CD4-positive, alpha-beta T cell treated with Interleukin-21 for 1 hour (primary cell): ENCODE data around the gene SCART1.
"Not testable (repeated sequence)": the region's sequence is repeated elsewhere in the genome, so short reads cannot be mapped to it uniquely, and the experiment has no call there.

Source experiments
- DNase-seq: peaks from one replicate; pipeline ENCODE4 v3.0.0-alpha.2; 2020

SCART1 gene

DNA sequence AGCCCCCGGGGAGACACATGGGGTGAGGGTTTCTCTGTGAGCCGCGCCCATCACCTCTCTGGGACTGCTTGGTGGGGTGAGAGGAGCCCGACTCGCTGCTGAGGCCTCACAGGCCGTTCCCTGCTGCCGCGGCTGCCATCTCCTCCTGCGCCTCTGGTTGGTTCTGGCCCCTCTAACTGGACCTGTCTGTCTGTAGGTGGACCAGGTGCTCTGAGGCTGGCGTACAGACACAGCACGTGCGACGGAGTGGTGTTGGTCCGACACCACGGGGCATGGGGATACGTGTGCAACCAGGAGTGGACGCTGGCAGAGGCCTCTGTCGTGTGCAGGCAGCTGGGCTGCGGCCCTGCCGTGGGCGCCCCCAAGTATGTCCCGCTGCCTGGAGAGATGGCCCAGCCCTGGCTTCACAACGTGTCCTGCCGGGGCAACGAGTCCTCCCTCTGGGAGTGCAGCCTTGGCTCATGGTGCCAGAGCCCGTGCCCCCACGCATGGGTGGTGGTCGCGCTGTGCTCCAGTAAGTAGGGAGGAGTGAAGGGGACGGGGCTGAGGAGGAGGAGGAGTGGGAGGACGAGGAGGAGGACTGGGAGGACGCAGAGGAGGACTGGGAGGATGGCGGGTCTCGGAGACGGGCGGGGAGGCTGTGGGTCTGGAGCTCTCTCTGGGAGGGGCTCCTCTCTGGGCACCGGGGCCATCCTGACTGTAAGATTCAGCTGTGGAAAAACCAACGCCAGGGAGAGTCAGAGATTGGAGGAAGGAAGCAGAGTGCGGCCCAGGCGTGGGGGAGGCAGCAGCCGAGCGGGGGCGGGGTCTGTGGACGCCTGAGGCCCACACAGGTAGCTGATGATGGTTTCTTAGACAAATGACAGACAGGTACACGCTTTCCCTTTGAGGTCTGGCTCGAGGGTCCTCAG, 2.6 kb downstream of the SCART1 start:
- no peak for DNase-seq

DNA sequence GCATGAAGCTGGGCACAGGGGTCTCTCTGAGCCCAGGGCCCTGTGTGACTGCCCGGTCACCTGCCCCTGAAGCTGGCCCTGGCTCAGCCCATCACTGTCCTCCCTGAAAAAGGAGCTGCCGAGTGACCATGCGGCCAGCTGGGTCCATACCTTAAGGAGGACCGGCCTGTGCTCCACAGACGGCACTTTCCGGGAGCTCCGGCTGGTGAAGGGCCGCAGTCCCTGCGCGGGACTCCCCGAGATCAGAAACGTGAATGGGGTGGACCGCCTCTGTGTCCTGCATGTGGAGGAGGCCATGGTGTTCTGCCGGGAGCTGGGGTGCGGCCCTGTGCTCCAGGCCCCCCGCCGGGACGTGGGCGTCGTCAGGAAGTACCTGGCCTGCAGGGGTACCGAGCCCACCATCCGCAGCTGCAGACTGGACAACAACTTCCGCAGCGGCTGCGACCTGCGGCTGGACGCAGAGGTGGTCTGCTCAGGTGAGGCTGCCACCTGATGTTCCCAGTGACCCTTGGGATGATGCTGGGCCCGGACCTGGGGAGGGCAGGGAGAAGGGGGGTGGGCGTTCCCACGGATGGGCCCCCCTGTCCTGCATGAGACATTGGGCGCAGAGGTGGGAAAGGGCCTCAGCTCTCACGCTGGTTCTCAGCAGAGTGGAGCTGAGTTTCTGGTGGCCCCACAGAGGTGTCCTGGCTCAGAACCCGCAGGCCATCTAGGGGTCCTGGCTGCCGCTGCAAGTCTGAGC, 3.5 kb downstream of the SCART1 start:
- DNase-seq: no peak

DNA sequence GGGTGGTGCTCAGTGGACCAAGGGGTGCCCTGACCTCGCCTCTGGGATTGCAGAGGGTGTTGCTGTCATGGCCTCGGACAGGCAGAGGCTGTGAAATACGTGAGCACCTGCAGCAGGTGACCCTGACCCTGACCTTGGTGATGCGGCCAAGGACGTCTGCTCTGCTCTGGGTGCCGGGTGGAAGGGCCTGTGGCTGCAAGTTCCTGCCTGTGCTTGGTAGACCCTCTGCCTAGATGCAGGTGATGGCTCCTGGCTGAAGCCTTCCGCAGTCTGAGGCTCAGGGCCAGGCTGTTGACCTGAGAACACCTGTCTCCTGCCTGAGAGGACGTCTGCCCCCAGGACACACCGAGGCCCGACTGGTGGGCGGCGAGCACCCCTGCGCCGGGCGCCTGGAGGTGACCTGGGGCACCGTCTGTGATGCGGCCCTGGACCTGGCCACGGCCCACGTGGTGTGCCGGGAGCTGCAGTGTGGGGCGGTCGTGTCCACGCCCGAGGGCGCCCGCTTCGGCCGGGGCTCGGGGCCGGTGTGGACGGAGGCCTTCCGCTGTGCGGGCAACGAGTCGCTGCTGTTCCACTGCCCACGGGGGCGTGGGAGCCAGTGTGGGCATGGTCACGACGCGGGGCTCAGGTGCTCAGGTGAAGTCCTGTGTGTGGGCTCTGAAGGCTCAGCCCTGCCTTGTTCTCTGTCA, 4.4 kb downstream of the SCART1 start:
- DNase-seq: no peak

DNA sequence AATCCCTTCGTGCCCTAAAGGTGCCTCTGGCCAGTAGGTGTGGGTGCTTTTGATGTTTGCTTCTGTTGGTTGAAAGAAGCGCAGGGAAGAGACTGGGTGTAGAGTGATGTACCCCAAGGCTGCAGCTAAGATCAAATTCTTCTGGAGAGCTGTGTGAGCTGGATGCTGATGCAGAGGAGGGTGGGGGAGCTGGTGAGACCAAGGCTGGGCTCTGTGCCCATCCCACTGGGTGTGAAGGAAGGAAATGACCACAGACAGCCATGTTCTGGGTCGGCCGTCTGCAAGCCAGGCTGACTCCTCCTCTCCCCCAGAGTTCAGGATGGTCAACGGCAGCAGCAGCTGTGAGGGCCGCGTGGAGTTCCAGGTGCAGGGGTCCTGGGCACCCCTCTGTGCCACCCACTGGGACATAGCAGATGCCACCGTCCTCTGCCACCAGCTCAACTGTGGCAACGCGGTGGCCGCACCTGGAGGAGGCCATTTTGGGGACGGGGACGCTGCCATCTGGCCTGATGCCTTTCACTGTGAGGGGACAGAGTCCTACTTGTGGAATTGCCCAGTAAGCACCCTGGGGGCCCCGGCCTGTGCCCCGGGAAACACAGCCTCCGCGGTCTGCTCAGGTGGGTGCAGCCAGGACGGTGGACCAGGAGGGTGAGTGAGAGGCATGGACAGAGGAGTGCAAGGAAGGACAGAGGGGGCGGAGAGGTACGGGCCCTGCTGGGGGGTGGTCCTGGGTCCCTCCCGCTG, 5.1 kb downstream of the SCART1 start:
- DNase-seq: no peak

DNA sequence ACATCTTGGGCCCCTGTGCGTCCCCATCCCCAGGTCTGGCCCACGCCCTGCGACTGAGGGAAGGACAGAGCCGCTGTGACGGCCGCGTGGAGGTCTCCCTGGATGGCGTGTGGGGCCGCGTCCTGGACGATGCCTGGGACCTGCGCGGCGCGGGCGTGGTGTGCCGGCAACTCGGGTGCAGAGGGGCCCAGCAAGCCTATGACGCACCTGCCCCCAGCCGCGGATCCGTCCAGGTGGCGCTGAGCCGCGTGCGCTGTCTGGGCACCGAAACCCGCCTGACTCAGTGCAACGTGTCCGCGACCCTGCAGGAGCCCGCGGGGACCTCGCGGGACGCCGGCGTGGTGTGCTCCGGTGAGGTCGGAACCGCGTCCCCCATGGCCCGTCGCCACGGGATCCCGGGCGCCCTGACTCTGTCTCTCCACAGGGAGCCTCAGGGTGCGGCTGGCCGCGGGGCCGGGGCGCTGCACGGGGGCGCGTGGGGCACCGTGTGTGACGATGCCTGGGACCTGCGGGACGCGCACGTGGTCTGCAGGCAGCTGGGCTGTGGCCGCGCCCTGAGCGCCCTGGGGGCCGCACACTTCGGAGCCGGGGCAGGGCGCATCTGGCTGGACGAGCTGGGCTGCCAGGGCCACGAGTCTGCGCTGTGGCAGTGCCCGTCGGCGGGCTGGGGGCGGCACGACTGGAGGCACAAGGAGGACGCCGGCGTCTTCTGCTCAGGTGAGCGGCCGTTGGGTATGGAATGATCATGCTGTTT, 5.9 kb downstream of the SCART1 start:
- DNase-seq: no peak

DNA sequence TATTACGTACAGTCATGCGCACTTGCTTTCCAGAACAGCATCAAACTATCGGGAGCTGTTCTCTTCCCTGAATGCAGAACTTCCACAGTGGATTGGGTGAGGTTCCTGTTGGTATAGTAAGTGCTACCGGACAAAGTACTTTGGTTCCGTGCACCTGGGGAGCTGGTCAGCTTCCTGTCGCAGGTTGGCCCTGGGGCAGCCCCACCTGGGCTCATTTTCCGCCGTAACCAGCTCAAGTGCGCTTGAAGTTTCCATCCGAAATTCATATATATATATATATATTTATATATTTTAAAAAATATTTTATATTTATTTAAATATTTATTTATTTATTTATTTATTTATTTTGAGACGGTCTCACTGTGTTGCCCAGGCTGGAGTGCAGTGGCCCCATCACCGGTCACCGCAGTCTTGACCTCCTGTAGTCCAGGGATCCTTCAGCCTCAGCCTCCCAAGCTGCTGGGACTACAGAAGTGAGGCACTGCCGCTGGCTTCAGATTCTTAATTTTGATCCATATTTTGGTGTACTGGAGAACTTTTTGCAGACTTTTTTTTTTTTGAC, 6.5 kb downstream of the SCART1 start:
- DNase-seq: no peak

DNA sequence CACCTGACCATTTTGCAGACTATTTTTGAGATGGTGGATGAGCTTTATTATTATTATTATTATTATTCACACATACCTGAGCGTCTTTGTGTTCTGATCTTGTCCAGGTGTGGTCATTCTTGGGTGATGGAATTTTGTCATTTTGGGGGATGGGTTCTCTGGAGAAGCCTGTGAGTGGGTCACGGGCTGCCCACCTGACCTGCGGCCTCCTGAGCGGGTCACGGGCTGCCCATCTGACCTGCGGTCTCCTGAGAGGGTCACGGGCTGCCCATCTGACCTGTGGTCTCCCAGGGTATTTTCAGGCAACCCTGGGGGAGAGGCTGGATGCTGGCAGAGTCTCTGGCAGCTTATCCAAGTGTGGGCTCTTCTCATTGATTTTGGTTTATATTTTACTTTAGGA, 7.3 kb downstream of the SCART1 start:
- no peak for DNase-seq

DNA sequence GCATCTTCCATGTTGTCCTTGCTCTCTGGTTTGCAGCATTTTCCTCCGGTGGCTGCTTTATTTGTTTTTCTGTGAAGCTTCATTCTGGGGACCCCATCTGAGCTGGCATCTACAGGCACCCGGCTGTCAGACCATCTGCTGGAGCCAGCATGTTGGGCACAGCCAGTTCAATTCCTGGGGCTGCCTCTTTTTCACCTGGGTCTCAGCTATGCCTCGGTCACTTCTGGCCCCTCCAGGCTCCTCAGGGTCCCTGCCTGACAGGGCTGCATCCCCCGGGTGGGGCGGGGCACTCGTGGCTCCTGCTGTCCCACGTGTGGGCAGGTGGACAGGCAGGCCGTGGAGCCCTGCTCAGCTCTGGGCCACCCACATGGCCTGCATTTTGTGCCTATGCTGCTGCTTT, 8.1 kb downstream of the SCART1 start:
- no peak for DNase-seq

DNA sequence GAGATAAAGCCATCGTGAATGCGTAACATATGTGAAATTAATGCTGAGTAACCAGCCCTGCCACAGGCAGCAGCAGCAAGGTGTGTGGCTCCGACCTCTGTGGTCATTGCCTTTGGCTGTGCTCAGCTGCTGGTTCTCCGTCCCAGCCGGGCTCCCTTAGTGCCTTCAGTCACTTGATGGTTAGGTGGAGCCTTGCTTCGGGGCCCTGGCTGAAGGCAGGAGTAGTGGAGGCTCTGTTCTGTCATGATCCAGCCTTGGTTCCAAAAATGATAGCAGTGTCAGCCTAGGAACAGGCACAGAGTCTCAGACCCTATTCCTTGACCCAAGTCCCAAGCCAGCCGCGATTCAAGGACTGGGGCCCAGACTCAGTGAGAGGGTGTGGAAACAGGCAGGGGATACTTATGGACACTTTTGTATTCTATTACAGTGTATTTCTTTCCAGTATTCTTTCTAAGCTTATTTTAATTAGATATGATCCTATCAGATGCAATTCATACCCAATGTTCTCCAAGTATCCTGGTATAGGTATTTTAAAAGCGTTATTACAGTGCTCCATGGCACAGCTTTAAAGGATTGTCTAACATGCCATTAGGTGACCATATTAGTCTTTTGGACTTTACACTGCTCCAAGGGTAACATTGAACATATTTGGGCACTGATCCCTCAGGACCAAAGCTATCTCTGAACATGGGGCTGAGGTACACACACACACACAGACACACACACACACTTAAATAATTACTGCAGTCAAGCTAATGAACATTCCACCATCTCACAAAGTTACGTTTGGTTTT, 9.0 kb downstream of the SCART1 start:
- no peak for DNase-seq

DNA sequence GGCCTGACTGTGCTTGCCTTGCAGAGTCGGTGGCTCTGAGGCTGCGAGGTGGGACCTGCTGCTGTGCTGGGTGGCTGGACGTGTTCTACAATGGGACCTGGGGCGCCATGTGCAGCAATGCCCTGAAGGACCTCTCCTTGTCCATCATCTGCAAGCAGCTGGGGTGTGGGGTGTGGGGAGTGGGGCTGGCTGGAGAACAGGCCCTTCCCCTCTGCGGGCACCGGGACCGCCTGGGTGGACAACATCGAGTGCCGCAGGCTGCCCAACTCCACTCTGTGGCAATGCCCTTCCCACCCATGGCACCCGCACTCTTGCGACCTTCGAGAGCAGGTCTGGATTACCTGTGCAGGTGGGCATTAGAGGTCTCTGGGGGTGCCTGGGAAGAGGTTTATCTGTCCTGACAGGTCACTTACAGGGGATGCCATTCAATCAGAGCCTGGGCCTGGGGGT, 10.9 kb downstream of the SCART1 start:
- no peak for DNase-seq

DNA sequence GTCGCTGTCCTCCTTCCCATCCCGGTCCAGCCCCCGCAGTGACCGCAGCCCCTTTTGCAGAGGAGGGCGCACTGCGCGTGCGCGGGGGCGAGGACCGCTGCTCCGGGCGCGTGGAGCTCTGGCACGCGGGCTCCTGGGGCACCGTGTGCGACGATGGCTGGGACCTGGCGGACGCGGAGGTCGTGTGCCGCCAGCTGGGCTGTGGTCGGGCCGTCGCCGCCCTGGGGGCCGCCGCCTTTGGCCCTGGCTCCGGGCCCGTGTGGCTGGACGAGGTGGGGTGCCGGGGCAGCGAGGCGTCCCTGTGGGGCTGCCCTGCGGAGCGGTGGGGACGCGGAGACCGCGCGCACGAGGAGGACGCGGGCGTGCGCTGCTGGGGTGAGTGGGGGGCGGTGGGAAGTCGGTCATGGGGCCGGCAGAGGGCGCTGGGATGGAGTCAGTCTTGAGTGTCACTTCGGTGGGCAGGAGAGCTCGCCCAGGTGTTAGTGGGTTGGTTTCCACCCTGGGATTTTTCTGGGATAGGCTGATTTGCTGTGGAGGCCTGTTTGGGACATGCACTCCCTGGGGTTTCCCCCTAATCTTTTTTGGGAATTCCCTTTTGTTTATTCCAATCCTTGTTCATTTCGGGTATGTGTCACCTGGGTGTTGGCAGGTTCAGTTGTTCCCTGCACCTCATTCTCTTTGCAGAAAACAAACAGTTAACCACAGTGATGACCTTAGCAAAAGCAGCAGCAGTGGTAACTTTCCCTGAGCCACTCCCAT, 11.6 kb downstream of the SCART1 start:
- DNase-seq: no peak

DNA sequence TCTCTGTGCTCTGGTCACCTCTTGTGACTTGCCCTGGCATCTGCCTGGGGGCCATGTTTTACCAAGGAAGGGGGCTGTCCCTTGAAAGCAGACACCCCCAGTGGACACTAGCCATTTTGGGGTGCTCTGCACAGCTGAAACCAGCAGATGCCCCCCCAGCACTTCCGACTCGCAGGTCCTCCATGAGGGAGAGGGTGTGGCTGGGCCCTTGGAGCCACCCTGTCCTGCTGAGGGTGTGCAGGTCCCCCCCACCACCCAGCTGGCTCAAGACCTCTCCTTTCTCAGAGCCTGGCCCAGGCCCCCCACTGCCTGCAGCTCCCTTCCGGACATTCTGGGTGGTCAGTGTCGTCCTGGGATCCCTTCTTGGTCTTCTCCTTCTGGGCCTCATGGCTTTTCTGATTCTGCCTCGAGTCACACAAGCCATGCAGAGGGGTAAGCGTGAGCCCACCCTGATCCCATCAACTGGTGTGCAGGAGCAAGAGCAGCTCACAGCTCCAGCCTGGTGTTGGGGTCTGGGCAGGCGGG, 12.3 kb downstream of the SCART1 start:
- DNase-seq: no peak

DNA sequence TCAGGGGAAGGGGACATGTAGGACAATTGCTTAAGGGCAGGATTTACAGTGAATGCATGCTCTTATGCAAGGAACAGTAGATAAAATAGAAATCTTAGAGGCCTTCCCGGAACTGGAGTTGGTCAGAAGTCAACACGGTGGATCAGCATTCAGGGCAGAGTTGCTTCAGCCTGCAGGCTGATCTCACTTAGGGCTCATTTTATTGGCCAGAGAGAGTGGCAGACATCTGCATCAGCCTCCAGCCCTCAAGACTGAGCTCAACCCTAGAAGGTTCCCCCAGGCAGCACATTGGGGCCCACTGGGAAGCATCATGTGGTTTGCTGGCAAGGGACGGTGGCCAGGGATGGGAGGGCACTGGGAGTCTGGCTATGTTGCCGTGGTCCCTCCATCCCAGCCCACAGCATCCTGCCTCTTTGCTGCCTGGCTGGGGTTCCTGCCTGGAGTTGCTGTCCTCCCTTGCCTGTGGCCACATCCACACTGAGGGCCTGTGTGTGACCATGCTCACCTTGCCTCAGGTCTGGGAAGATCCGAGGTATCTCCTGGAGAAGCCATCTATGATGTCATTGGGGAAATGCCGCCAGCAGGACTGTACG, 13.0 kb downstream of the SCART1 start:
- no peak for DNase-seq

DNA sequence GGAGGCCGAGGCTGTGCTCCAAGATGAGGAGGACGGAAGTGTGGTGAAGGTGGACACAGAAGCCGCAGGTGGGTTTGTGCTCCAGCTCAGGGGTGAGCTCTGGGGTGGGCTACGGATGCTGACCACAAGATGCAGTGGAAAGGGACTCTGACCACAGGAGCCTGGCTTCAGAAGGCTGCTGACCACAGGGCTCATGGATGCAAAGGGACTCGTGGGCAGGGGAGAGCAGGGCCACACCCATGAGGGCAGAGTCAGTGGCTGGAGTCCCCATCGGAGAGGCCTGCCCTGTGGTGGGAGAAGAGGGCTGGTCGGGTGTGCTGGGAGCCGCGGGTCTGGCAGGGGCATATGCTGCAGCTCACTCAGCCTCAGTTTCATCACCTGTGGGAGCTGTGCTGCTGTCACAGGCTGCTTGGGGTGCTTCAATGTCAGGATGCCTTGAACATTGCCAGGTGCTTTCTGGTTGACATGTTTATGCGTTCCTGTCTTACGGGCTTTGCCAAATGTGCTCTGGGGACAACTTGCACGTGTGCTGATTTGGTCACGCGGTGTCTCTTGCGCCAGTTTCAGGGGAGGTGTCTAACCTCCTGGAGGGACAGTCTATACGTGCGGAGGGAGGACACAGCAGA, 13.7 kb downstream of the SCART1 start:
- no peak for DNase-seq

DNA sequence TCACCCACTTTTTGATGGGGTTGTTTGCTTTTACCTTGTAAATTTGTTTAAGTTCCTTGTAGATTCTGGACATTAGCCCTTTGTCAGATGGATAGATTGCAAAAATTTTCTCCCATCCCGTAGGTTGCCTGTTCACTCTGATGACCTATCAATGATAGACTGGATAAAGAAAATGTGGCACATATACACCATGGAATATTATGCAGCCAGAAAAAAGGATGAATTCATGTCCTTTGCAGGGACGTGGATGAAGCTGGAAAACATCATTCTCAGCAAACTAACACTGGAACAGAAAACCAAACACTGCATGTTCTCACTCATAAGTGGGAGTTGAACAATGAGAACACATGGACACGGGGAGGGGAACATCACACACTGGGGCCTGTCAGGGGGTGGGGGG, 15.5 kb downstream of the SCART1 start:
- not testable (repeated sequence) for DNase-seq

DNA sequence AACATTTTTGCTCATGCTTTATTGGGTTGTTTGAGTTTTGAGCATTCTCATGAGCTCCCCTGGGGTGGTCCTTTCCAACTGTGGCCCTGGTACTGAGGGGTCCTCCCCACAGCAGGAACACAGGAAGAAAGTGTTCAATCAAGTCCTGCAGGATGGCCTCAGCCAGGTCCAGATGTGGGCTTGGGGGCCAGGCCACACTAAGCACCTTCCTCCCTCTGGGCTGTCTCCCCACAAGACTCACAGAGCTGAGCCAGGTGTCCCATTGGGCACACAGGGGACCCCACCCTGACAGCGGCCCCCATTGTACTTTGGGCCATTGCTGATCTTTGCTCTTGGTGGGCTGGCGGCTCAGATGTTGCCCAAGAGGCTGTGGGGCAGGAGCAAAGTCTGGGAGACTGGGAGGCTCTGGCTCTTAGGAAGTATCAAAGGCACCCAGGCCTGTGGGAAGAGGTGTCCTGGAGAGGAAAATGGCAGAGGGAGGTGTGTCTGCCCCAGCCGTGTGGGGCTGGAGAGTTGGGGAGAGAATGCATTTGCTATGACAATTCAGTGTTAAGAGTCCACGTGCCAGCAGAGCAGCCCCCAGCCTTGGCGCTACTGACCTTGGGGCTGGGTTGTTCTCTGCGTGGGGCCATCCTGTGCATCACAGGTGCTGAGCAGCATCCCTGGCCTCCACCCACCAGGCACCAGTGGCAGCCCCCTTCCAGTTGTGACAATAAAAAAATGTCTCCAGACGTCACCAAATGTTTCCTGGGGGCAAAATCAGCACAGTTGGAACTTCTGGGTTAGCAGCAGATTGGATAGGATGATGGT, 17.8 kb downstream of the SCART1 start:
- DNase-seq: no peak

DNA sequence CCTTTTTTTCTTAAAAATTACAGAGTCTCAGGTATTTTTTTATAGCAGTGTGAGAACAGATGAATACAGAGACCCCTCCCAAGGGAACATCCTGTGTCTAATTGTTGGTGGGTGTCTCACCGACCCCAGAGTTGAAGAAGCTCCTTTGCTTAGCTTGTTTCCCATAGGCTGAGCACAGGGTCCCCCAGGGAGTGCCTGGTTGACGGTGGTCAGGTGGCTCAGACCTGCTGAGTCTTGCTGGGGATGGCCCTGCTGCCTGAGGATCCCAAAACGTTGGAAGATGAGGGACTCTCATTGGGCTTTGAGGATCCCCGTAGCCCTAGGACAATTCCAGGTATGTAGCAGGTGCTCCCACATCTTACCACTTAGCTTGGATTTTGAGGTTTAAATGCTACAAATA, 19.5 kb downstream of the SCART1 start:
- no peak for DNase-seq

DNA sequence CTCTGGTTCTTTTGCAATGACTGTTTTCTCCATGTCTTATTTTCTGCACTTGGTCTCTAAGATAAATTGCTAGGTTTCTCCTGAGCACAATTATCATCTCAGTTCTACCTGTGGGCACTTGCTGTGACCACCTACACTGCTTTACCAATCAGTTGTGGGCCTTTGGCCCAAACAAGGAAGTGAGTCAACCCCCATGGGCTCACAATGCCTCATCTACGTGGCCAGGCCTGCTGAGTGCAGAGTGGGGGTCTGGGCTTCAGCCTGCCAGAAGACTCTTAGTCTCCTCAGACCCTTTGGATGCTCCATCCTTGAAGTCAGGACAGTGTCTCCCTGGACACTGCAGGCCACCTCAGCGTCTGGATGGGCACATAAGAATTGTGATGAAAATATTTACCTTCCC, 20.3 kb downstream of the SCART1 start:
- DNase-seq: no peak
